Astrocyte of the spinal cord (primary cell): ENCODE data around the gene MYO7B.

ENCODE experiments used
- DNase-seq: peaks from one replicate; pipeline ENCODE4 v3.0.0; 2011; ENCODE audit warnings: low read depth, low spot score
- H3K4me3 ChIP-seq: 2 replicates; pipeline ENCODE4 v1.5.1; 2011; ENCODE audit warnings: low read depth, mild to moderate bottlenecking, low read length, moderate library complexity
- CTCF ChIP-seq: IDR thresholded peaks from 2 replicates; pipeline ENCODE4 v1.5.1; 2012; ENCODE audit warnings: low read depth, mild to moderate bottlenecking, low read length, inconsistent platforms
- in situ Hi-C: cut with HindIII; loops from 2 replicates; pipeline ENCODE4 v1.10.0; 2017; ENCODE audit warnings: low sequenced_read_pairs

MYO7B gene

GRCh38 chr2:127648321-127648720, 112.8 kb downstream of the MYO7B start:
- in situ Hi-C loops = no loop called here
- DNase-seq = no peak
- H3K4me3 ChIP-seq = no peak overlapping the region
- no peak for TF ChIP-seq CTCF

DNA sequence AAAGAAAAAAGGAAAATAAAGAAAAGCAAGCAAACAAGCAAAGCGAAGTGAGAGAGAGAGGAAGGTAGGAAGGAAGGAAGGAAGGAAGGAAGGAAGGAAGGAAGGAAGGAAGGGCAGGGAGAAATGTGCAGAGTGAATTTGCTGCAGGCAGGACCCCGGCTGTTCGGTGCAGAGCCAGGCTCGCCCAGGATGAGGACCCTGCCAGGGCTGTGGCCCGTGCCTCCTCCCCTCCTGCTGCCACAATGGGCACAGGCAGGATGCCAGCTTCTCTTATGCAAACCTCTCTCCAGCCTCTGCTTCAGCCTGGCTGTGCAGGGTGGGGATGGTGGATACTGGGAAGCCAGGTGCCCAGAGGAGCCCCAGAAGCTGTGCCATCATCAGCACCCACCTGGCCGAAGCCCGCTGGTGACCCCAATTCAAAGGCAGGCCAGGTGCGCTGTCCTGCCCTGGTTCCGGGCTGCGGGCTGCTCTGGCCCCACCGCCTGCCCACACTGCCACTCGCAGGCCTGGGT, 113.7 kb downstream of the MYO7B start:
- in situ Hi-C loops = no loop called here
- TF ChIP-seq CTCF = no peak
- no peak overlapping the region for H3K4me3 ChIP-seq

GRCh38 chr2:127649684-127650040, 114.2 kb downstream of the MYO7B start:
- in situ Hi-C loops = no loop called here
- TF ChIP-seq CTCF = peak; percentile 88
- no peak overlapping the region for H3K4me3 ChIP-seq

More for the DNA sequence above, 113.7 kb downstream of the MYO7B start:
- no peak for DNase-seq

GRCh38 chr2:127650041-127650784, 114.7 kb downstream of the MYO7B start:
- TF ChIP-seq CTCF = no peak
- H3K4me3 ChIP-seq = no peak overlapping the region
- DNase-seq = no peak
- in situ Hi-C loops = no loop called here

More at GRCh38 chr2:127649684-127650040, 114.2 kb downstream of the MYO7B start:
- DNase-seq = peak; percentile 75

DNA sequence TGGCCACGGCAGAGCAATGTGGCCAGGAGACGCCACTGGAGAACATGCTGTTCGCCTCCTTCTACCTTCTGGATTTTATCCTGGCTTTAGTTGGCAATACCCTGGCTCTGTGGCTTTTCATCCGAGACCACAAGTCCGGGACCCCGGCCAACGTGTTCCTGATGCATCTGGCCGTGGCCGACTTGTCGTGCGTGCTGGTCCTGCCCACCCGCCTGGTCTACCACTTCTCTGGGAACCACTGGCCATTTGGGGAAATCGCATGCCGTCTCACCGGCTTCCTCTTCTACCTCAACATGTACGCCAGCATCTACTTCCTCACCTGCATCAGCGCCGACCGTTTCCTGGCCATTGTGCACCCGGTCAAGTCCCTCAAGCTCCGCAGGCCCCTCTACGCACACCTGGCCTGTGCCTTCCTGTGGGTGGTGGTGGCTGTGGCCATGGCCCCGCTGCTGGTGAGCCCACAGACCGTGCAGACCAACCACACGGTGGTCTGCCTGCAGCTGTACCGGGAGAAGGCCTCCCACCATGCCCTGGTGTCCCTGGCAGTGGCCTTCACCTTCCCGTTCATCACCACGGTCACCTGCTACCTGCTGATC, 115.4 kb downstream of the MYO7B start:
- in situ Hi-C loops = no loop called here
- TF ChIP-seq CTCF = no peak
- H3K4me3 ChIP-seq = no peak overlapping the region
- DNase-seq = no peak

DNA sequence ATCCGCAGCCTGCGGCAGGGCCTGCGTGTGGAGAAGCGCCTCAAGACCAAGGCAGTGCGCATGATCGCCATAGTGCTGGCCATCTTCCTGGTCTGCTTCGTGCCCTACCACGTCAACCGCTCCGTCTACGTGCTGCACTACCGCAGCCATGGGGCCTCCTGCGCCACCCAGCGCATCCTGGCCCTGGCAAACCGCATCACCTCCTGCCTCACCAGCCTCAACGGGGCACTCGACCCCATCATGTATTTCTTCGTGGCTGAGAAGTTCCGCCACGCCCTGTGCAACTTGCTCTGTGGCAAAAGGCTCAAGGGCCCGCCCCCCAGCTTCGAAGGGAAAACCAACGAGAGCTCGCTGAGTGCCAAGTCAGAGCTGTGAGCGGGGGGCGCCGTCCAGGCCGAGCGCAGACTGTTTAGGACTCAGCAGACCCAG, 115.9 kb downstream of the MYO7B start:
- no peak for TF ChIP-seq CTCF
- no peak for DNase-seq
- in situ Hi-C loops = no loop called here
- H3K4me3 ChIP-seq = no peak overlapping the region
